ENCODE results near the gene STUM. TPM values are rescaled to one million over a fixed set of nuclear protein-coding genes. Genes with fewer than 3 reads are reported as not detected.

Gene STUM
- total and polyA plus RNA-seq, 2 donors (not counting 1 experiment from before 2014, with no cell fraction given), result 0.01 TPM; not detected in 1

DNA sequence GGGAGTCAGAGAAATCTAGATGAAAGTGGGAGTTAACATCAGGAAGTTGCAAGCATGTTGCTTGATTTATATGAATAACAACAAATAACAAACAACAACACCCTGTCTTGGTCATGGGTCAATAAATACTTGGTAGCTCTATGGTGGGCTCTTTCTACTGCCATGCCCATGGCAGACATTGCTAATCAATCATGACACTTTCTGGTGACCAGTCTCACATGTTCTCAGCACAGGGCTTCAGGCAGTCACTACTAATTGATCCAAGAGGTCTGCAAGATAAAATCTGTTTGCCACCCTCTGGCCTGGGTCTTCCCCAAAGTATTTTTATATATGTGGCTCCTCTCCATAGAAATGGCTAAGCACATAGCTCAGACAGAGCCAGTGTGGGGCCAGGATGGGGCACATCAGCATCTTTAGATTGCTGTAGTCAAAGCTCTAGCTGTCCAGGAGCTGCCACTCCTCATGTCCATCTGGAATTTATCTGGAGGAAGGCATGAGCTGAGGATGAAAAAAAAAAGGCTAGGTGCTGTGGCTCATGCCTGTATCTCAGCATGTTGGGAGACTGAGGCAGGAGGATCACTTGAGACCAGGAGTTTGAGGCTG, 51.2 kb downstream of the STUM start:
- no peak overlapping the region for H3K9ac ChIP-seq (ENCODE audit: insufficient read depth, low read length)
- peak in 1 of 2 donors; percentile 3 for DNase-seq (ENCODE audit: low read depth in 2 of 2)
- peaks cover 13% of the 10 kb centered on the region for H3K4me1 ChIP-seq (ENCODE audit: control insufficient read depth, extremely low read depth, insufficient read depth, low read length)
- no peaks in the 10 kb centered on the region for H4K20me1 ChIP-seq (ENCODE audit: control insufficient read depth, extremely low read depth, insufficient read depth, low read length)
- no peaks in the 10 kb centered on the region for H3K9me3 ChIP-seq (ENCODE audit: control insufficient read depth, insufficient read depth, low read depth, low read length)
- H2AFZ ChIP-seq (ENCODE audit: low read length), result no peak overlapping the region
- no peak overlapping the region for H3K27ac ChIP-seq (ENCODE audit: insufficient read depth, low read length)
- H3K4me2 ChIP-seq (ENCODE audit: extremely low read depth, insufficient read depth, low read length), result no peak overlapping the region
- TF ChIP-seq CTCF (conservative IDR thresholded peaks at IDR 0.05 in 1 of 2, IDR thresholded peaks at IDR 0.05 in 1 of 2; ENCODE audit: low read depth in 1 of 2, low read length in 2 of 2), result no peak
- no peak for TF ChIP-seq EZH2 (IDR thresholded peaks at IDR 0.05; ENCODE audit: low read length, missing control alignments)
- H3K27me3 ChIP-seq (ENCODE audit: control insufficient read depth, insufficient read depth, low read length), result peaks cover 13% of the 10 kb centered on the region
- H3K79me2 ChIP-seq (ENCODE audit: control insufficient read depth, insufficient read depth, low read length), result no peaks in the 10 kb centered on the region
- H3K36me3 ChIP-seq (ENCODE audit: control insufficient read depth, insufficient read depth, low read length), result no peaks in the 10 kb centered on the region
- H3K4me3 ChIP-seq (replicated peaks in 1 of 4; ENCODE audit: control extremely low read depth in 1 of 4, insufficient read depth in 1 of 4, low read depth in 3 of 4, low read length in 4 of 4), result no peak overlapping the region

- no peaks in the 10 kb centered on the region for H3K36me3 ChIP-seq (ENCODE audit: control insufficient read depth, insufficient read depth, low read length)
- no peak overlapping the region for H3K4me3 ChIP-seq (replicated peaks in 1 of 4; ENCODE audit: control extremely low read depth in 1 of 4, insufficient read depth in 1 of 4, low read depth in 3 of 4, low read length in 4 of 4)
- DNase-seq (ENCODE audit: low read depth in 2 of 2), result no peak
- no peak overlapping the region for H2AFZ ChIP-seq (ENCODE audit: low read length)
- H3K4me2 ChIP-seq (ENCODE audit: extremely low read depth, insufficient read depth, low read length), result no peak overlapping the region
- H3K27me3 ChIP-seq (ENCODE audit: control insufficient read depth, insufficient read depth, low read length), result peaks cover 13% of the 10 kb centered on the region
- H4K20me1 ChIP-seq (ENCODE audit: control insufficient read depth, extremely low read depth, insufficient read depth, low read length), result no peaks in the 10 kb centered on the region
- no peak overlapping the region for H3K27ac ChIP-seq (ENCODE audit: insufficient read depth, low read length)
- no peaks in the 10 kb centered on the region for H3K9me3 ChIP-seq (ENCODE audit: control insufficient read depth, insufficient read depth, low read depth, low read length)
- H3K4me1 ChIP-seq (ENCODE audit: control insufficient read depth, extremely low read depth, insufficient read depth, low read length), result peaks cover 13% of the 10 kb centered on the region
- no peak for TF ChIP-seq EZH2 (IDR thresholded peaks at IDR 0.05; ENCODE audit: low read length, missing control alignments)
- no peak for TF ChIP-seq CTCF (conservative IDR thresholded peaks at IDR 0.05 in 1 of 2, IDR thresholded peaks at IDR 0.05 in 1 of 2; ENCODE audit: low read depth in 1 of 2, low read length in 2 of 2)
- H3K9ac ChIP-seq (ENCODE audit: insufficient read depth, low read length), result no peak overlapping the region
- H3K79me2 ChIP-seq (ENCODE audit: control insufficient read depth, insufficient read depth, low read length), result no peaks in the 10 kb centered on the region
Observed at GRCh38 chr1:226600254-226600653, 51.7 kb downstream of the STUM start.

GRCh38 chr1:226601456-226601855, 52.9 kb downstream of the STUM start:
- Histone ChIP-seq H3K36me3 (ENCODE audit: control insufficient read depth, insufficient read depth, low read length) (no peaks in the 10 kb centered on the region), H3K4me2 (ENCODE audit: extremely low read depth, insufficient read depth, low read length) (no peak overlapping the region), H3K79me2 (ENCODE audit: control insufficient read depth, insufficient read depth, low read length) (no peaks in the 10 kb centered on the region), H3K4me3 (replicated peaks in 1 of 4; ENCODE audit: control extremely low read depth in 1 of 4, insufficient read depth in 1 of 4, low read depth in 3 of 4, low read length in 4 of 4) (no peak overlapping the region), H3K9me3 (ENCODE audit: control insufficient read depth, insufficient read depth, low read depth, low read length) (no peaks in the 10 kb centered on the region), H3K4me1 (ENCODE audit: control insufficient read depth, extremely low read depth, insufficient read depth, low read length) (peaks cover 13% of the 10 kb centered on the region), H3K27me3 (ENCODE audit: control insufficient read depth, insufficient read depth, low read length) (peaks cover 13% of the 10 kb centered on the region), H3K27ac (ENCODE audit: insufficient read depth, low read length) (no peak overlapping the region), H2AFZ (ENCODE audit: low read length) (no peak overlapping the region), H4K20me1 (ENCODE audit: control insufficient read depth, extremely low read depth, insufficient read depth, low read length) (no peaks in the 10 kb centered on the region), H3K9ac (ENCODE audit: insufficient read depth, low read length) (no peak overlapping the region)
- TF ChIP-seq CTCF (conservative IDR thresholded peaks at IDR 0.05 in 1 of 2, IDR thresholded peaks at IDR 0.05 in 1 of 2; ENCODE audit: low read depth in 1 of 2, low read length in 2 of 2) (no peak), EZH2 (IDR thresholded peaks at IDR 0.05; ENCODE audit: low read length, missing control alignments) (no peak)
- no peak for DNase-seq (ENCODE audit: low read depth in 2 of 2)

Data from fibroblast of lung (primary cell).